ENCODE data around the gene AMY2B. TPM values are rescaled to one million over a fixed set of nuclear protein-coding genes. Genes with fewer than 3 reads are reported as not detected.
A peak's percentile ranks its signal among the peaks of the same experiment; 100 is the strongest.
"Not testable (repeated sequence)": the region's sequence is repeated elsewhere in the genome, so short reads cannot be mapped to it uniquely, and the experiment has no call there.

AMY2B gene
- total RNA-seq: 3.9 and 5.5 TPM in 2 replicates

GRCh38 chr1:103571289-103571688, at the start of gene AMY2B:
AMY2B (plus strand) TSS chr1:103571589; CDS start chr1:103571603, 14 bp downstream.
- not testable (repeated sequence) for DNase-seq (ENCODE audit: low read depth); FAIRE-seq; H3K27me3 ChIP-seq (ENCODE audit: control insufficient read depth, insufficient read depth, low read length); H3K36me3 ChIP-seq (ENCODE audit: control insufficient read depth, insufficient read depth, low read length); H3K4me3 ChIP-seq (ENCODE audit: low read depth, low read length)

- DNase-seq (ENCODE audit: low read depth): no peak
- no peak overlapping the region for H3K4me3 ChIP-seq (ENCODE audit: low read depth, low read length)
- no peak for TF ChIP-seq CTCF (IDR thresholded peaks at IDR 0.05; ENCODE audit: insufficient read depth, low read length, severe bottlenecking)
- no peak for FAIRE-seq
- no peaks in the 10 kb centered on the region for H3K27me3 ChIP-seq (ENCODE audit: control insufficient read depth, insufficient read depth, low read length)
- no peaks in the 10 kb centered on the region for H3K36me3 ChIP-seq (ENCODE audit: control insufficient read depth, insufficient read depth, low read length)
Observed at GRCh38 chr1:103523346-103523745, 48.0 kb upstream of the AMY2B start.

- no peak for FAIRE-seq
- peak; percentile 44 for DNase-seq (ENCODE audit: low read depth)
- Histone ChIP-seq H3K36me3 (ENCODE audit: control insufficient read depth, insufficient read depth, low read length) (no peaks in the 10 kb centered on the region), H3K4me3 (ENCODE audit: low read depth, low read length) (peak overlapping the region; percentile 19), H3K27me3 (ENCODE audit: control insufficient read depth, insufficient read depth, low read length) (no peaks in the 10 kb centered on the region)
- no peak for TF ChIP-seq CTCF (IDR thresholded peaks at IDR 0.05; ENCODE audit: insufficient read depth, low read length, severe bottlenecking)
Observed at GRCh38 chr1:103525114-103525606, 46.2 kb upstream of the AMY2B start.

- Histone ChIP-seq H3K36me3 (ENCODE audit: control insufficient read depth, insufficient read depth, low read length) (no peaks in the 10 kb centered on the region), H3K27me3 (ENCODE audit: control insufficient read depth, insufficient read depth, low read length) (no peaks in the 10 kb centered on the region), H3K4me3 (ENCODE audit: low read depth, low read length) (peak within 1 kb of the TSS; percentile 88)
- peak; percentile 4 for TF ChIP-seq CTCF (IDR thresholded peaks at IDR 0.05; ENCODE audit: insufficient read depth, low read length, severe bottlenecking)
- DNase-seq (ENCODE audit: low read depth): peak; percentile 83
- FAIRE-seq: no peak
Observed at GRCh38 chr1:103525607-103526507, 45.5 kb upstream of the AMY2B start, which contains the start of gene RNPC3. RNPC3 (plus strand) TSS chr1:103525699; CDS start chr1:103526071, 372 bp downstream.

GRCh38 chr1:103527331-103527730, 44.1 kb upstream of the AMY2B start:
- no peak for FAIRE-seq
- H3K27me3 ChIP-seq (ENCODE audit: control insufficient read depth, insufficient read depth, low read length): no peaks in the 10 kb centered on the region
- DNase-seq (ENCODE audit: low read depth): no peak
- H3K36me3 ChIP-seq (ENCODE audit: control insufficient read depth, insufficient read depth, low read length): no peaks in the 10 kb centered on the region
- no peak for TF ChIP-seq CTCF (IDR thresholded peaks at IDR 0.05; ENCODE audit: insufficient read depth, low read length, severe bottlenecking)
- H3K4me3 ChIP-seq (ENCODE audit: low read depth, low read length): no peak overlapping the region

- Histone ChIP-seq H3K36me3 (ENCODE audit: control insufficient read depth, insufficient read depth, low read length) (no peaks in the 10 kb centered on the region), H3K27me3 (ENCODE audit: control insufficient read depth, insufficient read depth, low read length) (no peaks in the 10 kb centered on the region), H3K4me3 (ENCODE audit: low read depth, low read length) (no peak overlapping the region)
- FAIRE-seq: no peak
- DNase-seq (ENCODE audit: low read depth): peak; percentile 30
- no peak for TF ChIP-seq CTCF (IDR thresholded peaks at IDR 0.05; ENCODE audit: insufficient read depth, low read length, severe bottlenecking)
Observed at GRCh38 chr1:103529746-103530145, 41.6 kb upstream of the AMY2B start.
